Liver (tissue), 3 donors: ENCODE results near the gene PWWP2B.

Experiments used
- EGR1 ChIP-seq, 2 donors: IDR thresholded peaks; 2 replicates each; pipeline ENCODE4 v1.6.1; 2016 to 2018; ENCODE audit warnings: antibody characterized with exemption in 2 of 2, low read depth in 2 of 2
- TF ChIP-seq, protein P1 (sequence below): fragments of 150-350 bp; IDR thresholded peaks from 2 replicates; pipeline ENCODE4 v1.5.1; 2017; ENCODE audit warnings: improper control_type of control experiment, low read depth, low read length; ENCODE audit not compliant: missing input control
- donor health status: healthy.
- donor health status: healthy.

DNA sequence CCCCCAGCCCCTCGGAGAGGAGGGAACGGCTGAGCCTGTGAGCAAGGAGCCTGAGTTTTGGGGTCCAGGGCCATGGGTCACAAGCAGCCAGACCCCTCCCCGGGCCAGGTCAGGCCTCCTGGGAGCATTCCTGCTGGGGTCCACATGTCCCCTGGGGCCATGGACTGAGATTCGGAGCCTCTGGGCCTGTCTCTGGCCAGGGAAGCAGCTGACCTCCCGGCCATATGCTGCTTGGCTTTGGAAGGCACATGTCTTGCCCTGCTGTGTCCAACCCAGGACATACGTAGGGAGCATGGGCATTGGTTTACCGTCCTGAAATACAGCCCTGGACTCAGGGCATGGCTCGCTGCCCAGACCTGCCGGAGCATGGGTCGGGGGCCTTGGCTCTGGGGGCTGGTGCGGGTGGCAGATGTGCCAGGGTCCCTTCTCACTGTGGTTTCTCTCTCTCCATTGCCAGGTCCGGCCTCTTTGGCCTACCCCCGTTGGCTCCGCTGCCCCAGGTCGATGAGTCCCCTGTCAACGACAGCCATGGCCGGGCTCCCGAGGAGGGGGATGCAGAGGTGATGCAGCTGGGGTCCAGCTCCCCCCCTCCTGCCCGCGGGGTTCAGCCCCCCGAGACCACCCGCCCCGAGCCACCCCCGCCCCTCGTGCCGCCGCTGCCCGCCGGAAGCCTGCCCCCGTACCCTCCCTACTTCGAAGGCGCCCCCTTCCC, 7.3 kb downstream of the PWWP2B start:
- TF ChIP-seq, protein P1, sequence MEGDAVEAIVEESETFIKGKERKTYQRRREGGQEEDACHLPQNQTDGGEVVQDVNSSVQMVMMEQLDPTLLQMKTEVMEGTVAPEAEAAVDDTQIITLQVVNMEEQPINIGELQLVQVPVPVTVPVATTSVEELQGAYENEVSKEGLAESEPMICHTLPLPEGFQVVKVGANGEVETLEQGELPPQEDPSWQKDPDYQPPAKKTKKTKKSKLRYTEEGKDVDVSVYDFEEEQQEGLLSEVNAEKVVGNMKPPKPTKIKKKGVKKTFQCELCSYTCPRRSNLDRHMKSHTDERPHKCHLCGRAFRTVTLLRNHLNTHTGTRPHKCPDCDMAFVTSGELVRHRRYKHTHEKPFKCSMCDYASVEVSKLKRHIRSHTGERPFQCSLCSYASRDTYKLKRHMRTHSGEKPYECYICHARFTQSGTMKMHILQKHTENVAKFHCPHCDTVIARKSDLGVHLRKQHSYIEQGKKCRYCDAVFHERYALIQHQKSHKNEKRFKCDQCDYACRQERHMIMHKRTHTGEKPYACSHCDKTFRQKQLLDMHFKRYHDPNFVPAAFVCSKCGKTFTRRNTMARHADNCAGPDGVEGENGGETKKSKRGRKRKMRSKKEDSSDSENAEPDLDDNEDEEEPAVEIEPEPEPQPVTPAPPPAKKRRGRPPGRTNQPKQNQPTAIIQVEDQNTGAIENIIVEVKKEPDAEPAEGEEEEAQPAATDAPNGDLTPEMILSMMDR: no peak
- no peak for TF ChIP-seq EGR1 (IDR thresholded peaks at IDR 0.05; ENCODE audit: low read depth in 2 of 2)
